ENCODE measurements around the gene SFXN4. TPM values are rescaled to one million over a fixed set of nuclear protein-coding genes. Genes with fewer than 3 reads are reported as not detected.

Gene SFXN4
- total and polyA plus RNA-seq, 2 of the 4 experiments (the other 2 are of a cell fraction) = 12.0 to 12.5 TPM

GRCh38 chr10:119125942-119126341 lies 39.6 kb downstream of the SFXN4 start:
- CTCF ChIA-PET = interaction anchor here (0.6 kb wide), 1 partner anchor 177 kb away, joined by 3 read pairs; no protein-coding TSS in a partner anchor

More at GRCh38 chr10:119125942-119126341, 39.6 kb downstream of the SFXN4 start:
- H3K9me3 ChIP-seq (ENCODE audit: control insufficient read depth, insufficient read depth, low read length) = no peaks in the 10 kb centered on the region
- H3K4me1 ChIP-seq (ENCODE audit: control insufficient read depth, insufficient read depth, low read length) = peaks cover 14% of the 10 kb centered on the region
- H3K14ac ChIP-seq (replicated peaks; ENCODE audit: low read depth, low read length) = no peak overlapping the region
- TF ChIP-seq RCOR1 (IDR thresholded peaks at IDR 0.05; ENCODE audit: insufficient replicate concordance, low read length) (no peak), ELK1 (IDR thresholded peaks at IDR 0.05; ENCODE audit: borderline replicate concordance, low read depth, low read length) (no peak), USF2 (IDR thresholded peaks at IDR 0.05; ENCODE audit: low read depth, low read length) (no peak), POLR2A (IDR thresholded peaks at IDR 0.05; ENCODE audit: low read depth, low read length) (no peak), BHLHE40 (IDR thresholded peaks at IDR 0.05; ENCODE audit: low read depth, low read length) (no peak), MAZ (IDR thresholded peaks at IDR 0.05; ENCODE audit: borderline replicate concordance, low read depth, low read length) (no peak), CTCF (conservative IDR thresholded peaks at IDR 0.05; ENCODE audit: low read depth, low read length) (no peak), SMC3 (IDR thresholded peaks at IDR 0.05; ENCODE audit: low read depth, low read length) (no peak), FOS (IDR thresholded peaks at IDR 0.05; ENCODE audit: low read depth, low read length) (no peak), CHD1 (IDR thresholded peaks at IDR 0.05; ENCODE audit: low read depth, low read length) (no peak), CEBPB (IDR thresholded peaks at IDR 0.05; ENCODE audit: low read depth, low read length) (no peak), MAFK (IDR thresholded peaks at IDR 0.05; ENCODE audit: low read depth, low read length) (no peak), RFX5 (IDR thresholded peaks at IDR 0.05; ENCODE audit: low read depth, low read length) (no peak), MXI1 (IDR thresholded peaks at IDR 0.05; ENCODE audit: borderline replicate concordance, low read depth, low read length) (no peak), RAD21 (IDR thresholded peaks at IDR 0.05; ENCODE audit: low read length) (no peak), NFE2L2 (IDR thresholded peaks at IDR 0.05; ENCODE audit: low read depth, low read length) (no peak)
- ATAC-seq (ENCODE audit: low read depth) = no peak
- H3K27ac ChIP-seq (ENCODE audit: insufficient read depth, low read length) = no peak overlapping the region
- H4K8ac ChIP-seq (ENCODE audit: low read depth in 2 of 2, low read length in 2 of 2) = no peak overlapping the region
- H3K4me3 ChIP-seq (ENCODE audit: insufficient read depth, low read depth, low read length) = no peak overlapping the region
- H2BK120ac ChIP-seq (ENCODE audit: low read depth, low read length) = no peak overlapping the region
- H2BK20ac ChIP-seq (ENCODE audit: low read depth, low read length) = no peak overlapping the region
- in situ Hi-C loops (cut with MboI; ENCODE audit: low sequenced_read_pairs) = no loop called here
- no peak for DNase-seq
- no peaks in the 10 kb centered on the region for H3K27me3 ChIP-seq (ENCODE audit: control insufficient read depth, insufficient read depth, low read length)
- no peak overlapping the region for H2AK9ac ChIP-seq (replicated peaks; ENCODE audit: low read depth, low read length, poor library complexity)
- H4K91ac ChIP-seq (ENCODE audit: insufficient read depth, low read depth, low read length) = no peak overlapping the region
- H2BK15ac ChIP-seq (ENCODE audit: low read depth, low read length) = no peak overlapping the region
- no peak overlapping the region for H3K4me2 ChIP-seq (ENCODE audit: low read depth, low read length)
- dilution Hi-C loops (cut with HindIII; ENCODE audit: low sequenced_read_pairs, unreplicated experiment) = no loop called here
- intact Hi-C loops (cut with micrococcal nuclease) = no loop called here
- peaks cover 55% of the 10 kb centered on the region for H3K36me3 ChIP-seq (ENCODE audit: control insufficient read depth, insufficient read depth, low read length)
- H3K4ac ChIP-seq (ENCODE audit: low read depth, low read length) = no peak overlapping the region
- H3K18ac ChIP-seq (ENCODE audit: low read depth, low read length) = no peak overlapping the region
- no TSS peak for BruUV-seq (replicated peaks)
- no peak overlapping the region for H2AK5ac ChIP-seq (ENCODE audit: low read depth, low read length)
- H4K20me1 ChIP-seq (ENCODE audit: insufficient read depth, low read length) = no peaks in the 10 kb centered on the region
- H3K9me1 ChIP-seq (ENCODE audit: insufficient read depth, low read length) = peaks cover 7% of the 10 kb centered on the region; the same call in 1 of the 2 replicates
- H3K56ac ChIP-seq (ENCODE audit: extremely low read depth, insufficient read depth, low read length) = no peak overlapping the region
- peaks cover 7 to 34% of the 10 kb centered on the region in 2 experiments for H3K79me1 ChIP-seq (ENCODE audit: low read depth in 1 of 2, low read length in 2 of 2)
- WGBS, 2 experiments (ENCODE audit: extremely low coverage in 2 of 2, insufficient read length in 1 of 2) = 100% methylated on average over 1 of the region's 2 CpGs; no CpG with 5 or more reads in 1 of the 2 experiments
- POLR2A ChIA-PET (ENCODE audit: unreplicated experiment) = no interaction called here
- H2BK5ac ChIP-seq (ENCODE audit: low read depth, low read length, poor library complexity, severe bottlenecking) = no peak overlapping the region
- H2AFZ ChIP-seq (replicated peaks; ENCODE audit: low read length, poor library complexity) = no peak overlapping the region
- no peak overlapping the region for H3K9ac ChIP-seq (ENCODE audit: low read depth, low read length)
- H3K23ac ChIP-seq (ENCODE audit: low read depth, low read length) = no peak overlapping the region
- H4K5ac ChIP-seq (ENCODE audit: low read depth, low read length) = no peak overlapping the region

Data from IMR-90 (cell line).